Karpas-422 (cell line): ENCODE measurements around the gene CLIC5. TPM values are rescaled to one million over a fixed set of nuclear protein-coding genes. Genes with fewer than 3 reads are reported as not detected.

Experiments
- DNase-seq: peaks from one replicate; pipeline ENCODE4 v3.0.0-alpha.2; 2015
- H2AFZ ChIP-seq: fragments of 200-600 bp; sonication (generic); 2 replicates; pipeline ENCODE4 v1.6.1; 2014; ENCODE audit warnings: antibody characterized with exemption, low read length, mixed read lengths
- H3K27ac ChIP-seq: fragments of 200-600 bp; sonication (generic); 2 replicates; pipeline ENCODE4 v1.5.1; 2014; ENCODE audit warnings: mild to moderate bottlenecking, low read length, moderate library complexity
- H3K27me3 ChIP-seq: fragments of 200-600 bp; sonication (generic); 2 replicates; pipeline ENCODE4 v1.6.1; 2014; ENCODE audit warnings: low read length, mixed read lengths
- H3K36me3 ChIP-seq: fragments of 200-600 bp; sonication (generic); 2 replicates; pipeline ENCODE4 v1.6.1; 2014; ENCODE audit warnings: low read length, mixed read lengths; ENCODE audit not compliant: insufficient read depth
- H3K4me1 ChIP-seq: fragments of 200-600 bp; sonication (generic); 2 replicates; pipeline ENCODE4 v1.6.1; 2014; ENCODE audit warnings: mild to moderate bottlenecking, low read length, mixed read lengths
- H3K4me2 ChIP-seq: fragments of 200-600 bp; sonication (generic); 2 replicates; pipeline ENCODE4 v1.6.1; 2014; ENCODE audit warnings: low read length, low read depth, mild to moderate bottlenecking; ENCODE audit not compliant: poor library complexity, severe bottlenecking
- H3K4me3 ChIP-seq: fragments of 200-600 bp; sonication (generic); 2 replicates; pipeline ENCODE4 v1.5.1; 2014; ENCODE audit warnings: mild to moderate bottlenecking, antibody characterized with exemption, low read length, mixed read lengths
- H3K79me2 ChIP-seq: fragments of 200-600 bp; sonication (generic); 2 replicates; pipeline ENCODE4 v1.6.1; 2014; ENCODE audit warnings: mild to moderate bottlenecking, low read length, mixed read lengths
- H3K9ac ChIP-seq: fragments of 200-600 bp; sonication (generic); 2 replicates; pipeline ENCODE4 v1.6.0; 2014; ENCODE audit warnings: low read length
- H3K9me2 ChIP-seq: fragments of 200-600 bp; sonication (generic), shearing (Covaris generic); replicated peaks from 2 replicates; pipeline ENCODE4 v1.6.0; 2014; ENCODE audit warnings: mild to moderate bottlenecking, low read length, moderate library complexity; ENCODE audit not compliant: insufficient read depth
- H3K9me3 ChIP-seq: fragments of 300-700, 200-600 bp; sonication (generic); 2 replicates; pipeline ENCODE4 v1.6.1; 2014; ENCODE audit warnings: low read length, mixed read lengths
- H4K20me1 ChIP-seq: fragments of 200-600 bp; sonication (generic); 2 replicates; pipeline ENCODE4 v1.6.1; 2014; ENCODE audit warnings: mild to moderate bottlenecking, antibody characterized with exemption, low read length, low read depth; ENCODE audit not compliant: insufficient read depth
- total RNA-seq: library from RNA; depleted of rRNA; stranded (reverse); fragments of >200 nt; shearing (Covaris generic); gene quantifications from 2 replicates; pipeline ENCODE4 v1.2.3, GENCODE V29; 2014; ENCODE audit warnings: low replicate concordance

The CLIC5 gene
- total RNA-seq, 1 experiment from 2014 or later, result not detected

DNA sequence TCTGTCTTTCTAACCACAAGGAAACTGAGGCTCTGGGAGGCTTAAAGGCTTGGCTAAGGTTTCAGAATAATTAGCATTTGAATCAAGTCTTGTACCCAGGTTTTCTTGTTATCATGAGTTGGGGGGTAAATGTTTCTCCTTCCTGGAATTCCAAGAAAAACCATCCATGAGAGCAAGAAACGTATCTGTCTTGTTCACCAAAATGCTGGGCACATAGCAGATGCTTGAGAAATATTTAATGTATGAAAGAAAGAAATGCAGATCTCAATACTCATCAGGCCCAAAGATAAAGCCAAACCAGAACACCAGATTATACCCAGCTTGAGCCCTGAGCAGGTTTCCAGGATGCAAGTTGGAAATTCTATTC, 164.6 kb downstream of the CLIC5 start:
- Histone ChIP-seq H3K4me2 (no peak overlapping the region), H3K4me1 (no peaks in the 10 kb centered on the region), H4K20me1 (no peaks in the 10 kb centered on the region), H3K9me3 (no peaks in the 10 kb centered on the region), H2AFZ (no peak overlapping the region), H3K36me3 (no peaks in the 10 kb centered on the region), H3K9me2 (no peaks in the 10 kb centered on the region), H3K4me3 (no peak overlapping the region), H3K79me2 (no peaks in the 10 kb centered on the region), H3K27ac (no peak overlapping the region), H3K9ac (no peak overlapping the region), H3K27me3 (no peaks in the 10 kb centered on the region)
- DNase-seq, result no peak

DNA sequence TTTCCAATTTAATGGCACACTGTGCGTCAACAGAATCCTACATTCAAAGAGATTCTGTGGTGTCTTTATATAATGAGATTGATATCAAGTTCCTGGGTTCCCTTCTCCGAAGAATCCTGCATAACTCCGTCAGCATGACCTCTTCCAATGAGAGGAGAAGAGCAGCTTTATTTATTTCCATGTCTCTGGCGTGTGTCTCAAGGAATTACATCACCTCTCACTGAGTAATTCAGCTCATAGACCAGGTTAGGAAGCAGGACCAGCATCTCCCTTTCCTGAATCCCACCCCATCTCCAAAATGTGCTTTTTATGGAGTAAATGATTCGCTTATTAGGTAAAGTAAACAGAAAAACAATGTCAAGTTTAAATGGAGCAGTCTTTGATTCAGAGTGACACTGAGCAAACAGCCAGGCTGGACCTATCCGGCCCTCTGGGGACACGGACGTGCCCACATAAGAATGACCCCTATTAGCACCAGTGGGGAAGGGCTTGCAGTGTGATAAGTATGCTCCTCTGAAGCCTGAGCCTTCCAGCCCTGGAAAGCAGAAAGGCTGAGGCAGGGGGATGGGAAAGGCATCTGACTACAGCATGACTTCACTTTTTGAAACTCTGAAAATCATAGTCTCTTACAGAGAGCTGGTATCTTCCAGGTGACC, 165.2 kb downstream of the CLIC5 start:
- H4K20me1 ChIP-seq, result no peaks in the 10 kb centered on the region
- no peaks in the 10 kb centered on the region for H3K4me1 ChIP-seq
- no peaks in the 10 kb centered on the region for H3K36me3 ChIP-seq
- H3K9me3 ChIP-seq, result no peaks in the 10 kb centered on the region
- no peak overlapping the region for H3K27ac ChIP-seq
- no peak overlapping the region for H3K4me3 ChIP-seq
- no peak for DNase-seq
- no peaks in the 10 kb centered on the region for H3K79me2 ChIP-seq
- no peak overlapping the region for H3K4me2 ChIP-seq
- H2AFZ ChIP-seq, result no peak overlapping the region
- no peak overlapping the region for H3K9ac ChIP-seq
- H3K9me2 ChIP-seq, result no peaks in the 10 kb centered on the region
- no peaks in the 10 kb centered on the region for H3K27me3 ChIP-seq

DNA sequence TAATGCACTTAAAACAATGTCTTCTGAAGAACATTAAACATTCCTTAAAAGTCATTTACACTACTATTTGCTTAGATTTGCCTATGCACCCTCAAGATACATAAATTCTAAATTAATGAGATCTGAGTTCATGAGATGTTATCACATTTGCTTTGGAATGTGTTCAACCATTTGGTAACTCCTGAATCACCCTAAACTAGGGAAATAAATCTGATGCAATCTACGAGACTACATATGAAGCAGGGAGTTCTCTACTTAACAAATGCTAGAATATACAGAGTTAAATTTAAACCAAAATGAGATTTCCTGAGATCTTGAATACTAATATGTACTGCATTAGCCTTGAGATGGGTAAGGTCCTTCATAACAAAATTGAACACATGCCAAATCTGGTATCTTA, 170.1 kb downstream of the CLIC5 start:
- no peak overlapping the region for H2AFZ ChIP-seq
- no peak overlapping the region for H3K4me2 ChIP-seq
- no peaks in the 10 kb centered on the region for H4K20me1 ChIP-seq
- H3K9me2 ChIP-seq, result no peaks in the 10 kb centered on the region
- no peak overlapping the region for H3K9ac ChIP-seq
- no peak overlapping the region for H3K27ac ChIP-seq
- H3K36me3 ChIP-seq, result no peaks in the 10 kb centered on the region
- no peaks in the 10 kb centered on the region for H3K27me3 ChIP-seq
- DNase-seq, result no peak
- H3K4me1 ChIP-seq, result no peaks in the 10 kb centered on the region
- H3K79me2 ChIP-seq, result no peaks in the 10 kb centered on the region
- no peaks in the 10 kb centered on the region for H3K9me3 ChIP-seq
- H3K4me3 ChIP-seq, result no peak overlapping the region

GRCh38 chr6:45844986-45845385, 170.7 kb downstream of the CLIC5 start:
- no peak for DNase-seq
- H2AFZ ChIP-seq, result no peak overlapping the region
- H3K4me2 ChIP-seq, result no peak overlapping the region
- no peak overlapping the region for H3K4me3 ChIP-seq
- H3K36me3 ChIP-seq, result no peaks in the 10 kb centered on the region
- no peaks in the 10 kb centered on the region for H3K27me3 ChIP-seq
- no peak overlapping the region for H3K27ac ChIP-seq
- H3K9me3 ChIP-seq, result no peaks in the 10 kb centered on the region
- H3K9ac ChIP-seq, result no peak overlapping the region
- no peaks in the 10 kb centered on the region for H3K4me1 ChIP-seq
- H3K9me2 ChIP-seq, result no peaks in the 10 kb centered on the region
- no peaks in the 10 kb centered on the region for H4K20me1 ChIP-seq
- H3K79me2 ChIP-seq, result no peaks in the 10 kb centered on the region

- Histone ChIP-seq H3K27ac (no peak overlapping the region), H3K4me2 (no peak overlapping the region), H3K36me3 (no peaks in the 10 kb centered on the region), H3K9me3 (no peaks in the 10 kb centered on the region), H2AFZ (no peak overlapping the region), H3K9ac (no peak overlapping the region), H3K4me1 (no peaks in the 10 kb centered on the region), H3K9me2 (no peaks in the 10 kb centered on the region), H3K4me3 (no peak overlapping the region), H3K79me2 (no peaks in the 10 kb centered on the region), H4K20me1 (no peaks in the 10 kb centered on the region), H3K27me3 (no peaks in the 10 kb centered on the region)
- no peak for DNase-seq
These were observed 171.7 kb downstream of the CLIC5 start for GRCh38 chr6:45843848-45844521.

- no peak overlapping the region for H3K27ac ChIP-seq
- H3K4me2 ChIP-seq, result no peak overlapping the region
- H4K20me1 ChIP-seq, result no peaks in the 10 kb centered on the region
- no peak overlapping the region for H3K4me3 ChIP-seq
- H3K9ac ChIP-seq, result no peak overlapping the region
- H3K36me3 ChIP-seq, result no peaks in the 10 kb centered on the region
- H3K27me3 ChIP-seq, result no peaks in the 10 kb centered on the region
- no peak for DNase-seq
- no peaks in the 10 kb centered on the region for H3K4me1 ChIP-seq
- no peak overlapping the region for H2AFZ ChIP-seq
- no peaks in the 10 kb centered on the region for H3K79me2 ChIP-seq
- no peaks in the 10 kb centered on the region for H3K9me3 ChIP-seq
- H3K9me2 ChIP-seq, result no peaks in the 10 kb centered on the region
These were observed 174.6 kb downstream of the CLIC5 start for GRCh38 chr6:45841062-45841461.

DNA sequence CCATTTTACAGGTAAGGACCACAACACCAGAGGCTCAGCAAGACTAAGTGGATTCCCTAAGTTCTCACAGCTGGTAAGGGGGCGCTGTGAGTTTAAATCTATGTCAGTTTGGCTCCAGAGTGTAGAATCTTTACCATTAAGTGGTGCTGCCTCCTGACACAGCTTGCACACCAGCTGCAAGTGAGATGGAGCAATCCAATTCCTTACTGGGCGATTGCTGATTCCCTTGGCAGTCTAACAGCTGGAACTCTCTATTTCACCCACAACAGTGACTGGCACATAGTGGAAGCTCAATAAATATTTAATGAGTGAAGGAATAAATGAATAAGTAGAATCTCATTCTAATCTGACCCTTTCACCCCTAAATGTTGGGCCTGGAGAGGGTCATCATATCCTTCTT, 176.7 kb downstream of the CLIC5 start:
- H3K36me3 ChIP-seq, result no peaks in the 10 kb centered on the region
- H2AFZ ChIP-seq, result no peak overlapping the region
- no peak overlapping the region for H3K9ac ChIP-seq
- DNase-seq, result no peak
- no peak overlapping the region for H3K4me3 ChIP-seq
- H3K9me2 ChIP-seq, result no peaks in the 10 kb centered on the region
- H3K79me2 ChIP-seq, result no peaks in the 10 kb centered on the region
- no peaks in the 10 kb centered on the region for H4K20me1 ChIP-seq
- no peaks in the 10 kb centered on the region for H3K9me3 ChIP-seq
- no peaks in the 10 kb centered on the region for H3K4me1 ChIP-seq
- no peaks in the 10 kb centered on the region for H3K27me3 ChIP-seq
- H3K4me2 ChIP-seq, result no peak overlapping the region
- H3K27ac ChIP-seq, result no peak overlapping the region

DNA sequence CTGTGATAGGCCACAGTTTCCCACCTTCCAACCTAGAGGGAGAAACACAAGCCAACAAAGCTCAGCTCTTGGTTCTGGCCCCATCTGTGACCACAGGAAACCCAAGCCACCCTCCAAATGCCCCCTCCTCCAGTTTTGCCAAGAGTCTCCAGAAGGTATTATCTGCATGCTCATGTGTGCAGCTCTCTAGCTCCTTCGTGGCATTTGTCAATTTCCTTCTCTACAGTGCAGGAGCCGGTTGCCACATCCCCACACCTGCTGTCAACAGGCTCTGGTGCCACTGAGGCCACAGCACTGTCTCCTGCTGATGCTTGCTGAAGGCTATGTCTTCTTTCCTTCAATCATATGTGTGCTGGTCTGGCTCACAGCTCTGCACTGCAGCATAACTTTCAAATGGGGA, 177.2 kb downstream of the CLIC5 start:
- no peaks in the 10 kb centered on the region for H3K27me3 ChIP-seq
- no peaks in the 10 kb centered on the region for H3K9me2 ChIP-seq
- H3K4me3 ChIP-seq, result no peak overlapping the region
- no peak for DNase-seq
- H4K20me1 ChIP-seq, result no peaks in the 10 kb centered on the region
- no peak overlapping the region for H2AFZ ChIP-seq
- no peak overlapping the region for H3K9ac ChIP-seq
- no peaks in the 10 kb centered on the region for H3K36me3 ChIP-seq
- no peaks in the 10 kb centered on the region for H3K4me1 ChIP-seq
- H3K27ac ChIP-seq, result no peak overlapping the region
- H3K4me2 ChIP-seq, result no peak overlapping the region
- H3K9me3 ChIP-seq, result no peaks in the 10 kb centered on the region
- H3K79me2 ChIP-seq, result no peaks in the 10 kb centered on the region
